T-helper 2 cell (primary cell): ENCODE measurements around the gene NRXN2.

Source experiments
- DNase-seq, 5 experiments: peaks; one replicate each; pipeline versions ENCODE4 v3.0.0 to v3.0.0-alpha.2; 2012 to 2022

The NRXN2 gene

GRCh38 chr11:64758330-64759079 is 35.5 kb upstream of the NRXN2 start:
- no peak for DNase-seq

DNA sequence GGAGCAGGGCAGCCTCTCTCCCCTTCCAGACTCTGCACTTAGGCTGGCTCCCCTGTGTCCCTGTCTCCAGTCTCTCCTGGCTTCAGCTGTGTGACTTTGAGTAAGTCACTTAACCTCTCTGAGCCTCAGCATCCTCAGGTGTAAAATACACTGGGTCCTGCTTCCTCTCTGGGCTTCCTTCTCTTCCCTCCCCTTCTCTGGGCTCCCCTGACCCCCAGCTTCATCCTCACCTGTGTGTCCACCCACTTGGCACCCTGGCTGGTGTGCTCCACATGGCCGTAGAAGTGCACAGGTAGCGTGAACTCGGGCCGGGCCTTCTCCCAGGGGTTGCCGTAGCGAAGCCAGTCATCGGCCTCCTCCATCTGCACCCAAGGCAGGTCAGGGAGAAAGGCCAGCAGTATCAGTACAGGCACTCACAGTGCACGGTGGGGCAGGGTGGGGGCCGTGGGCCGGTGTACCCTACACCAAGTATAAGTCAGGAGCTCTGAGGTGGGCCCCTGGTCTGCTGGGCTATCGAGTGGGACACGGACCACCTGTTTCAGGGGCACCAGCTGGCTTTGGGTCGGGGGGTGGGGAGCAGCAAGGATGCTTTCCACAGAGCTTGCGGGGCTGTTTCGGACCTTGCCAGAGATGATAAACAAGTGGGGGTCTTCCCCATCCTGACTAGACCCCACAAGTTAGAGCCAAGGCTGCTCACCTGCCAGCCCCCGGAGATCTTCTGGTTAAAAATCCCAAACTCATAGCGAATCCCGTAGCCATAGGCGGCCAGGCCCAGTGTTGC is 34.7 kb upstream of the NRXN2 start:
- DNase-seq, result no peak

- DNase-seq, result no peak
These were observed 32.8 kb upstream of the NRXN2 start for GRCh38 chr11:64755681-64756361.

GRCh38 chr11:64754919-64755662 is 32.1 kb upstream of the NRXN2 start:
- DNase-seq, result no peak

GRCh38 chr11:64754124-64754918 is 31.3 kb upstream of the NRXN2 start:
- no peak for DNase-seq

- no peak for DNase-seq
These were observed 30.6 kb upstream of the NRXN2 start for GRCh38 chr11:64753380-64754123.

DNA sequence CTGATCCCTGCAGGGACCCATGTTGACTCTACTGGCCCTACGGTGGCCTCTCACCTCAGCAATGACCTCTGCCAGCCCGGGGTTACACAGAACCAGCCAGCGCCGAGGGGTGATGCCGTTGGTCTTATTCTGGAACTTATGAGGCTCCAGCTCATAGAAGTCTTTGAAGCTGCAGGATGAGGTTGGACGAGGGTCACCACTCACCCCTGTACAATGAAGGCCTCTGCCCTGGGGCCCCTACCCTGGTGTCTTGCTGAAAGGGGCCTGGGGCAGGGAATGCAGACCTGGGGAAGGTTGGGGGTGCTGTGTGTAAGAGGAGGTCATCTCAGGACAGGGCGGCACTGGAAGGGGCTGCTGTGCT is 30.0 kb upstream of the NRXN2 start:
- DNase-seq, result no peak

- no peak for DNase-seq
These were observed 29.4 kb upstream of the NRXN2 start for GRCh38 chr11:64752175-64752970.

DNA sequence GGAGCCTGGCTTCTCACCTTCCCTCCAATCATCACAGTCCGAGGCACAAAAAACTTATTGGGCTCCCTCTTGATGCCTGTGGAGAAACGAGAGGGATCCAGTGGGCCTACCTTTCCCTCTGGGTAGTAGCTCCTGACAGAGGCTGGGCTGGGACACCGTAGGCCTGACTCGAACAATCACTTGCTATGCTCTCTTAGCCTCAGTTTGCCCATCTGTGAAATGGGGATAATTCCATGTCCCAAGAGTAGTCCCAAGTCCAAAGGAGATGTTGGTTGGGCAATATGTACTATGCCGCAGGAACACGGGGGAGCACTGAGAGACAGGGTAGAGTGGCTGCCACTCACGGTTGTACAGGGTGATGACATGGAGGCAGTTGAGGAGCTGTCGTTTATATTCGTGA is 28.6 kb upstream of the NRXN2 start:
- DNase-seq, result no peak

- DNase-seq, result no peak
These were observed 28.1 kb upstream of the NRXN2 start for GRCh38 chr11:64751136-64751535.

- no peak for DNase-seq
These were observed 27.5 kb upstream of the NRXN2 start for GRCh38 chr11:64750361-64751054.

GRCh38 chr11:64747961-64748665 is 25.1 kb upstream of the NRXN2 start:
- DNase-seq, result no peak

DNA sequence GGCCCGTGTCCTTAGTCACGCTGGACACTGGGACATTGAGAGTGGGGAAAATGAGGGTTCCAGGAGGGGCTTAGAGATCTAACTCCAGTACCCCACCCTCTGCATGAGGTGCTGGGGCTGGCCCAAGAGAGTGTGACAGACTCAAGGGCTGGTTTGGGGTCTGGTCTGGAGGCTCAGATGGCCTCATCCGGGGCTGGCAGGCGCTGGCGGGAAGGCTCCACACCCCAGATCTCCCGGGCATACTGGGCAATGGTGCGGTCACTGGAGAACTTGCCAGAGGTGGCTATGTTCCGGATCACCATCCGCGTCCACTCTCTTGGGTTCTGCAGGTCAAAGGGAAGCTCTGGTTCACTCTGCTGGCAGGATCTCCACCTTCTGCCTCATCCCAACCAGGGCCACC is 23.5 kb upstream of the NRXN2 start:
- no peak for DNase-seq

GRCh38 chr11:64745521-64746328 is 22.7 kb upstream of the NRXN2 start:
- peak; percentile 34 to 89 (median 72) for DNase-seq

DNA sequence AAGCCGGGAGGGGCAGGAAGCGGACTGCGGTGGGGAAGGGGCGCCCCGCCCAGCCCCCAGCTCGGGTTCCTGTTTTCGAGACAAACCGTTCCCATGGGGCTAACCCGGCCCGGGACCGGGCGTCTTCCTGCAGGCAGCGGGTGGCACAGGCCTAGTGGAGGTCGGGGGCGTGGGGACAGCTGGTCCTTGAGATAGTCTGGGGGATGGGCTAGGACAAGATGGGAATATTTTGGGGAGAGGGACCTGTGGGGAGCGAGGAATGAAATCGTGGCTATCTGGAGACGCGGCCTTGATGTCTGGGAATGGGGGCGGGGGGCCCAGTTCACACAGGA is 22.2 kb upstream of the NRXN2 start:
- peak; percentile 36 to 93 (median 76) for DNase-seq

DNA sequence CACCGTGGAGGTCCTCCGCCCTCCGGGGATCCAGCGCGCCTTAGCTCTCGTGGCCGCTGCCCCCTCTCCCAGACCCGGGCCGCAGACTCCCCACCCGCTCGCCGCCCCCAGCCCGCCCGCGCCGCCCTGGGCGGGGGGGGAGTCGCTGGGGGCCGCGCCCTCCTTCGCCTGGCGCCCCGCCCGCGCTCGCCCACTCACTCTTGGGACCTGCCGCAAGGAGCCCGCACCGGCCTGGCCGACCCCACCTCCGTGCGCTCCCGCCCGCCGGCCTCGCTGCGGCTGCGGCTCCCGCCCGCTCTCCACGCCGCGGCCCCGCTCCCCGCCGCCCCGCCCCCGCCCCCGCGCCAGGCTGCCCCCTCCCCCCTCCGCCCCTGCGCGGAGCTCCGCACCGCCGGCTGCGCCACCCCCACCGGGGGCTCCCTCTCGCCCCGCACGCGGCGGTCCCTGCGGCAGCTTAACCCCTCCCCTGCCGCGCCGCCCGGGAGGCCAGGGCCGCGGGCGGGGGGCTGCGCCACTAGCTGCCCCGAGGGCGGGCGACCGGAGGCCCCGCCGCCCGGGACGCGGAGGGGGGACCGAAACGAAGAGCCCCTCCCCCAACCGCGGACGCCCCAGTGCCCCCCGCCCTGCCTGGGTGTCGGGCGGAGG is 21.7 kb upstream of the NRXN2 start:
- peak in 4 of 5 experiments; percentile 30 to 58 (median 45) for DNase-seq

GRCh38 chr11:64743591-64744543 is 20.9 kb upstream of the NRXN2 start, which contains the start of gene RASGRP2:
TSS of gene RASGRP2 (minus strand) at chr11:64744142. CDS start at chr11:64742866, 1,276 bp downstream.
- peak; percentile 64 to 85 (median 80) for DNase-seq
